Measurements from ENCODE around the gene DDX49.
A peak's percentile ranks its signal among the peaks of the same experiment; 100 is the strongest.

The DDX49 gene, protein sequence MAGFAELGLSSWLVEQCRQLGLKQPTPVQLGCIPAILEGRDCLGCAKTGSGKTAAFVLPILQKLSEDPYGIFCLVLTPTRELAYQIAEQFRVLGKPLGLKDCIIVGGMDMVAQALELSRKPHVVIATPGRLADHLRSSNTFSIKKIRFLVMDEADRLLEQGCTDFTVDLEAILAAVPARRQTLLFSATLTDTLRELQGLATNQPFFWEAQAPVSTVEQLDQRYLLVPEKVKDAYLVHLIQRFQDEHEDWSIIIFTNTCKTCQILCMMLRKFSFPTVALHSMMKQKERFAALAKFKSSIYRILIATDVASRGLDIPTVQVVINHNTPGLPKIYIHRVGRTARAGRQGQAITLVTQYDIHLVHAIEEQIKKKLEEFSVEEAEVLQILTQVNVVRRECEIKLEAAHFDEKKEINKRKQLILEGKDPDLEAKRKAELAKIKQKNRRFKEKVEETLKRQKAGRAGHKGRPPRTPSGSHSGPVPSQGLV
- 44.4 to 47.4 reads per million in 2 donors for total RNA-seq

DNA sequence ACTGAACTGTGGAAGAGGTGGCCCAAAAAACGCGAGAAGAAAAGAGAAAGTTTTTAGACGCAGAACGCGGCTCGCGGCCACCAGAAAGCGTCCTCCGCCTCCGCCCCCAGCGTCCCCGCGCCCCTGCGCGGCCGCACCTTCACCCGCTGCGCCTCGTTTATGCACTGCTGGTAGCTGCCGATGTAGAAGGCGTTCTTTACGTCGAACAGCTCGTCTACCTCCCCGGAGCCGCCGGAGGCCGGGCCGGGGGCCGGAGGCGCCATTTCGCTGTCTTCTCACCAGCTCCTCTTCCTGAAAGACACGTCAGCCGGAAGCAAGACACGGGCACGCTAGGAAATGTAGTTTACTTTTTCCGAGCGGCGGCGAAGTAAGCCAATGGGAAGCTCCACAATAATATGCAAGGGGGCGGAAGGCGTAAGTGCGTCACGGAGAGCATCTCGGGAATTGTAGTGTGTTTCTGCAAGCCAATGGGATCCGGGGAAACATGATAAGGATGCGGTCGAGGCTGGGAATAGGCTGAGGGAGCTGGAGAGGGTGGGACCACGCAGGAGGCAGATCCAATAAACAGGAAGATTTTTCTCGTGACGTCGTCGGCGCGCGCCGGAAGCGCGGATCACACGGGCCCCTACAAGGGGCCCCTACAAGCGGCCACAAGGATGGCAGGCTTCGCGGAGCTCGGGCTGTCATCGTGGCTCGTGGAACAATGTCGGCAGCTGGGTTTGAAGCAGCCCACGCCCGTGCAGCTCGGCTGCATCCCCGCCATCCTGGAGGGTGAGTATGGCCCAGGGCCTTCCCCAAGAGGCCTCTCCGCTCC, at the start of gene DDX49, which contains the start of gene COPE:
Gene DDX49 (plus strand): TSS at position 630 of the 814 bp plus-strand sequence. CDS start 27 bp downstream, at position 657.
Gene COPE (minus strand): TSS at position 302 of the 814 bp plus-strand sequence. CDS start 39 bp downstream, at position 263.
- DNase-seq = peak; percentile 96

DNA sequence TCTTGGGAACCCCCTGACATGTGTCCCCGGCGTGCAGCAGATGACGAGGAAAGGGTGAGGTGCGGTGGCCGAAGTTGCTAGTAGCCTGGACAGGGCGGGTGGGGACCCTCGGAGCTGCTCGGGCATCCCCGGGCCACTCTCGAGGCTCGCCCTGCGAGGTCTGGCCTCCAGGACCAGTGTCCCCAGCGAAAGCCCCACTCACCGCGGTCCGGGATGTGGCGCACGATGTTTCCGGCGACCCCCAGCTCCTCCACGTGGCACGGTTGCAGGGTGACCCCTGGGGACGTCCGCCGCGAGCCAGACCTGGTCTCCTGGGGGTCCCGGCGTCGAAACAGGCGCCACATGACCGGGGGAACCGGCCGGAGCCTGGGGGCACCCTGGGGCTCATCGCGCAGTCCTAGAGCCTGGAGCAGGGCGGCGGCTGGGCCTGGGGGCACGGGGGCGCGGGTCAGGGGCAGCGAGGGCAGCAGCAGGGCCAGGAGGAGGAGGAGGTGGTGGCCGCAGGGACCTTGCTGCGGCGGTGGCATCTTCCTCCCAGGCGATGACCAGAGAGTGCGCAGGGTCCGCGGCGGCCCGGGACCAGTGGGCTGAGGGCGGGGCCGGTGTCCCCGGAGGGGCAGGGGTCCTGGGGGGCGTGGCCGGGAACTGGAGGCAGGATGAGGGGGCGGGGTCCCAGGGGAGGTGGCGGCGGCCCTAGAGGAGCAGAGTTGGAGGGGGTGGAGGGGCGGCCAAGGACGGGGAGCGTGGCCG, 49.6 kb upstream of the DDX49 start:
- DNase-seq = no peak

DNA sequence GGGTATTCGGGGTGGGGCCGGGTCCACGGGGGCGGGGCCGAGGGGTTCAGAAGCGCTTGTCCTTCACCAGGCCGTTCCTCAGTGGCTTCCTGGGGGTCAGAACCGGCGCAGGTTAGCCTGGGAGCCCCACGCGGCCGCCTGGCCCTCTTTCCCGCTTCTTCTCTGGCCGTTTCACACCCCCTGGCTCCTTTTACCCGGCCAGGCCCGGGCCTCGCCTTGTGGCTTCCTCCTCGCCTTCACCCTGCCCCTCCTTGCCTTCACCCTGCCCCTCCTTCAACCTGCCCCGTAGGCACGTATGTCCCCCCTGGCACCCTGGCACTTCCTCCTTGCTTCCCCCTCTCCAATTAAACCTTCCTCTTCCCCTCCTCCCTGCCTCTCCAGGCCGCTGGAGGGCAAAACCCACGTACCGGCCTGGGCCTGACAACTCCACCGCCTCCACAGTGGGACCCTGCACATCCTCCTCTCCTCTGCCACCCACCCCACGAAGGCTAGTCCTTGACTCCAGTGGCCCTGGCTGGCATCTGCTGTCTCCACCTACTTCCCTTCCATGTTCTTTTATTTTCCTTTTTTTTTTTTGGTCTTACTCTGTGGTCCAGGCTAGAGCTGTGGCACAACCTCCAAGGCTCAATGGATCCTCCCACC, 48.9 kb upstream of the DDX49 start:
- DNase-seq = no peak

DNA sequence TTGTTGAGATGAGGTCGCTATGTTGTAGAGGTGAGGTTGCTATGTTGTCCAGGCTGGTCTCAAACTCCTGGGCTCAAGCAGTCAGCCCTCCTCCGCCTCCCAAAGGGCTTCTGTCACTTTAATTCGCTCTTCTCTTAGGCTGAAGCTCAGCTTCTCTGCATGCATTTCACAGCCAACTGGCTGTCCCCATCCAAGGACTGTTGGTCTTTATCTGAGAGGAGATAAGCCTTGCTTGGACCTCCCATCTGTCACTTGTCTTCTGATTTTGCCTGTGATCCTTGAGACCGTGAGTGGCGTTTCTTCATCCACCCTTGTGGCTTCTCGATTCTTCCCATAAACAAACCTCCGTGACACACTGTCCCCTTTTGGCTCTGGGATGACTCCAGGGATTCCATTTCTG, 48.0 kb upstream of the DDX49 start:
- DNase-seq = no peak

DNA sequence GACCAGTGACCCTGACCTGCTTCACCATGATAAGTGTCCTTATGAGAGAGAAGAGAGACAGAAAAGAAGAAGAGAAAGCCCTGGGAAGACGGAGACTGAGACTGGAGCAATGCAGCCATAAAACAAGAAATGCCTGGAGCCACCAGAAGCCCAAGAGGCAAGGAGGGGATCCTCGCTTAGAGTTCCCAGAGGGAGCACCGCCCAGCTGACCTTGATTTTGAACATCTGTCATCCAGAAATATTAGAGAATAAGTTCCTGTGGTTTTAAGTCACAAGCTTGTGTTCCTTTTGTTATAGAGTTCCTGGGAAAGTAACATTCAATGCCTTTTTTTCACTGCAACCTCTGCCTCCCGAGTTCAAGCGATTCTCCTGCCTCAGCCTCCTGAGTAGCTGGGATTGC, 43.8 kb upstream of the DDX49 start:
- no peak for DNase-seq

DNA sequence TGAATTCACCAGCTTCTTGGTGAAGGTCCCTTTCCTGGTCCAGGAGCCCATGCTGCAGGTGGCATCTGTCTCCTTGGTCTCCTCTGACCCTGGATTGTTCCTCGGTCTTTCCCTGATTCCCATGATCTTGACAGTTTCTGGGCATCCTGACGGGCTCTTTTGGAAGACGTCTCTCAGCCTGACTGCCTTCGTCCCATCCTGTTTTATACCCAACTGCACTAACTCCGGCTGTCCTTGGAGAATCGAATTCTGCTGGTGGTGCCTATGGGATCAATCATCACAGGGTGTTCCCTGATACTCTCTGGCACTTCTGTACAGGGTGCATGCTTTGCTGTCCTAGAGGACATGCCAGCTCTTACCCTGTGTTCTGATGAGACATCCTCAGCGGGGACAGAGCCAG, 42.6 kb upstream of the DDX49 start:
- DNase-seq = no peak

DNA sequence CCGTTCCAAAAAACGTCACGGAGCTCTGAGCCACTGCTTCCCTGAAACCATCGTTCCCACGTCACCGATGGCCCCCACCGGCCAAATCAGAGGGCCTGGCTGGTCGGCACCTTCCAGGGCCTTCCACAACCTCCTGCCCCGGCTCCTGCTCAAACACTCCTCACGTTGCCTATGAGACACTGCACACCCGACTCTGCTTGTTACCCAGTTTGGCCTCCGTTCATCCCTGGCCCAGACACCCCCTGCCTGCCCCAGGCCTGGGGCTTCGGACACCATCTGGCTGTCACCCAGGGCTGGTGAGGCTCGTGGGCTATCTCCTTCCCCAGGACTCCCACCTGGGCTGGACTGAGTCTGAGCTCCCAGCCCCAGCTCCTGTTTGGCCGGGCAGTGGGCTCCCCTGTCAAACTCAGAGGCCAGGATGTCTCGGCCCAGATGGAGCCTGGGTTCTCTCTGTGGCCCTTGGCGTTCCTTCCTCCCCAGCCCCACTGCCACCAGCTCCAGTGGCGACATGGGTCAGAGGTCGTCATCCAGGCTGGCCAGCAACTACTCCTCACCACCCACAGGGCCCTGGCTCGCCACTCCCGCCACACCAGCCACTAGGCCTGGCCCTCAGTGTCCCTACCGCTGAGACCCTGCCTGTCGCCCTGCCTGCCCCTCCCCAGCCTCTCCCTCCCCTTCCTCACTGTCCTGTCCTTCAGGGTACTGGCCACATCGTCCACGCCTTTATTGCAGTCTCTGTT, 41.3 kb upstream of the DDX49 start:
- no peak for DNase-seq

DNA sequence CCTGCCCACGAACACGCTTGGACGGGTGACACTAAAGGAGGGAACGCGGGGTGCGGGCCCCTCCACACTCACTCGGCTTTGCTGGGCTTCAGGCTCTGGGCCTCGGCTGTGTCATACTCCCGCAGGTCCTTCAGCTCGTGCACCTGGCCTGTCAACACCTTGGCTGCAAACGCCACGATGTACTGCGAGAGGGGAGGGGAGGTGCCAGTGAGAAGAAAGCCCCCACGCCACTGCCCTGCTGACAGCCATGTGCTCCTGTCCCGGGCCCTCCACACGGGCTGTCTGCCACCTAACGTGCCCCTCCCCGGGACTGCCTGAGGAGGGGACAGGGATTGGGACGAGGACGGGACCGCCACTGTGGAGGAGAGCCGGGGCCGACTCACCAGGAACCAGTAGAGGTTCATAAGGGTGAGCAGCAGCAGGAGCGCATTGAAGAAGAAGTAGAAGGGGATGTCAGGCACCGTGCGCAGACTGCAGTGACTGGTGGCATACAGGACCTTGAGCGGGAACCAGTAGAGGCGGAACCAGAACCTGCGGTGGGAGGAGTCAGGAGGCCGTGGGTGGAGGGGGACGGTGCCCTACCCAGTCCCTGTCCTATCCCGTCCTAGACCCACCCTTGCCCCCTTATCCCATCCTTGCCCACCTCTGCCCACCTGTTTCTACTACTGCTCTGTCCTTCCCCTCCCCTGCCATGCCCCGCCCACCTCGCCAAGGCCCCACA, 40.5 kb upstream of the DDX49 start:
- DNase-seq = no peak

DNA sequence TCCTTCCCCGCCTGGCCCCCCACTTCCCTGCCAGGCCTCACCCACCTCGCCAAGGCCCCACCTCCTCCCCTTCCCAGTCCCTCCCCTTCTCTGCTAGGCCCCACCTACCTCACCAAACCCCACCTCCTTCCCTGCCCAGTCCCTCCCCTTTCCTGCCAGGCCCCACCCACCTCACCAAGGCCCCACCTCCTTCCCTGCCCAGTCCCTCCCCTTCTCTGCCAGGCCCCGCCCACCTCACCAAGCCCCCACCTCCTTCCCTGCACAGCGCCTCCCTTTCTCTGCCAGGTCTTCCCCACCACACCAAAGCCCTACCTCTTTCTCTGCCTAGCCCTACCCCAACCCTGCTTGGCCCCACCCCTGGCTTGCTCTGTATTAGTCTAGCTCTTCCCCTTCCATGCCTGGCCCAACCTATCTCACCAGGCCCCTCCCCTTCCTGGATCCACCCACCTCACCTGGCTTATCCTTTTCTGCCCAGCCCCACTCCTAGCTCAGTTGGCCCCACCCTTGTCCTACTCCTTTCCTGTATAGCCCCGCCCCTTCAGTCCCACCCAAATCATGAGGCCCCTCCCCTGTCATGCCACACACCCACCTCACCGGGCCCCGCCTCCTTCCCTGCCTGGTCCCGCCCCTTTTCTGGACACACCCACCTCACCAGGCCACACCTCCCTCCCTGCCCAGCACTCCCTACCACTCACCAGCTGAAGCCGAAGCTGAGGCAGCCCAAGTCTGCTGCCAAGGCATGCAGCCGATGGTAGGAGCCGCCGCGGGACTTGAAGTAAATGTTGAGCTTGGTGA, 39.7 kb upstream of the DDX49 start:
- DNase-seq = no peak

DNA sequence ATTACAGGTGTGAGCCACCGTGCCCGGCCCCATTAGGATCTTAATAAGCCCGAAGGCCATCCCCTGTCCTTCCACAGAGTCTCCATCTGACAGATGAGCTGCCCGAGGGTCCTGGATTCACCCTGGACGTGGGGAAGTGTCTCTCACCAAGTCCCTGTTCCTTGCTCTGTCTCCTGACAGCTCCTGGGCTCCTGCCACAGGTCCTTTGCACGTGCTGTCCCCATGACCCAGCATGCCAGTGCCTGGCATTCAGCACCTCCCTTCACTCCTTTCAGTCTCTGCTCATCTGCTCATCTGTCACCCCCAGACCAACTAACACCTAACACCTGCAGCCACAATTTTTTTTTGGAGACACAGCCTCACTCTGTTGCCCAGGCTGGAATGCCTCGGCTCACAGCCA, 38.0 kb upstream of the DDX49 start:
- no peak for DNase-seq

DNA sequence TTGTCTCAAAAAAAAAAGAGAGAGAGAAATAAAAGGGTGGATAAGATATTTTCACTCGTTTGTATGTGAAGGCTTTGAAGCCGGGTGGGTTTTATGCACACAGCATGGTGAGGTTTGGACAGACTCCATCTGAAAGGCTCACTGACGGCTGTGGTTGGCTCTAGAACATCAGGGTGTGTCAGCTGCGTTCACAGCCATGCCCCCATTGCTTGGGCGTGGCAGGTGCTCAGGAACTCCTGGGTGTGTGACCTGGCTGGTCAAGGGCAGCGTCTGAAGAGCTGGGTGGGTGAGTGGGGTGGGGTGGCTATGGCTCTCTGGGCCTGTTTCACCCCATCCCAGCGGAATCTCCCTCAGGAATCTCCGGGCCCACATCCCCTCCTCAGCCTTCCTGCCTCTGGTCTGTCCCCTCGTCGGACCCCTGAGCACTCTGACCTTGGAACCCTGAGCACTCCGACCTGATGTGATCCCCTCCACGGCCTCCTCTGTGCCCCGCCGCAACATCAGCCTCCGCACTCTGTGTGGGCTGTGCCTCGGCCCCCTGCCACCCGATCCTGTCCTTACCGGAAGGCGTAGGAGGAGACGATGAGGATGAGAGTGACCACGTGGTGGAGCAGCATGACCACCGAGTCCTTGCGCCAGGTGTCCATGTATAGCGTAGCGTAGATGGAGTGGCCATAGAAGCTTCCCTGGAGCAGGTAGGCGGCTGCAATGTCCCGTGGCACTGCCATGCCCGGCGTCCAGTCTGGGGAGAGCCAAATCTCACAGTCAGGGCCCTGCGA, 35.8 kb upstream of the DDX49 start:
- no peak for DNase-seq

DNA sequence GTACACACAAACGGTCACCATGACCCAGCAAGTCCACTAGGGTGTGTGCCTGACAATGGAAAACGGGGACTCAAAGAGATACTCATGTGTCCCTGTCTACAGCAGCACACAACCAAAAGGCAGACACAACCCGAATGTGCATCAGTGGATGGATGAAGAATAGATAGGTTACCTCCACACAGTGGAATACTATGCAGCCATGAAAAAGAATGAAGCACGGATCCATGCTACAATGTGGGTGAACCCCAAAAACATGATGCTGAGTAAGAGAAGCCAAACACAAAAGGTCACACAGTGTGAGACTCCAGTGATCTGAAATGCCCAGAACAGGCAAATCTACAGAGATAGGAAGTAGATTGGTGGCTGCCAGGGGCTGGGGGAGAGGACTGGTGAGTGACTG, 32.5 kb upstream of the DDX49 start:
- no peak for DNase-seq

DNA sequence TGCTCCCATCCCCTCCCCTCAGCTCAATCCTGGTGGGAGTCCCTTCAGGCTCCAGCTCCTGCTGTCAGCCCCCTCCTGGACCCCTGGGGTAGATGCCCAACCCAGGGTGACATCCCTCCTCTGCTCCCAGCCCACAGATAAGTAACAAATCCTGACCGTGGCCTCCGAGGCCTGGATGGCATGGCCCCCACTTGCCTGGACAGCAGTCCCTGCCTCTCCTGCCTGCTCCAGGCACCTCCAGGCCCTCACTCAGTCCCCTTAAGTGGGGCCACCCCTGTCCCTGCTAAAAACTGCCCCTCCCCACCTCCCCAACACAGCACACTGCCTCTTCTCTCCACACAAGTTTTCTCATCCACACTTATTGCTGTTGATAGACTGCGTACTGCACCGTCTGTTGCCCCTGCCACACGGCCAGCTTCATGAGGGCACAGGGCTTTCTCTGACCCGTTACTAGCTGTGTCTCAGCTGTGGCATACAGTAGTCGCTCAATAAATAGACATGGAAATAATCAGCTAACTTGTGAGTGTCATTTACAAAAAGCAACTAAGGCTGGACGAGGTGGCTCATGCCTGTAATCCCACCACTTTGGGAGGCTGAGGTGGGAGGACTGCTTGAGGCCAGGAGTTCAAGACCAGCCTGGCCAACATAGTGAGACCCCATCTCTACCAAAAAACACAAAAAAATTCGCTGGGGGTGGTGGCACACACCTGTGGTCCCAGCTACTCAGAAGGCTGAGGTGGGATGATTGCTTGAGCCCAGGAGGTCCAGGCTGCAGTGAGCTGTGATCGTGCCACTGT, 29.4 kb upstream of the DDX49 start:
- DNase-seq = no peak

DNA sequence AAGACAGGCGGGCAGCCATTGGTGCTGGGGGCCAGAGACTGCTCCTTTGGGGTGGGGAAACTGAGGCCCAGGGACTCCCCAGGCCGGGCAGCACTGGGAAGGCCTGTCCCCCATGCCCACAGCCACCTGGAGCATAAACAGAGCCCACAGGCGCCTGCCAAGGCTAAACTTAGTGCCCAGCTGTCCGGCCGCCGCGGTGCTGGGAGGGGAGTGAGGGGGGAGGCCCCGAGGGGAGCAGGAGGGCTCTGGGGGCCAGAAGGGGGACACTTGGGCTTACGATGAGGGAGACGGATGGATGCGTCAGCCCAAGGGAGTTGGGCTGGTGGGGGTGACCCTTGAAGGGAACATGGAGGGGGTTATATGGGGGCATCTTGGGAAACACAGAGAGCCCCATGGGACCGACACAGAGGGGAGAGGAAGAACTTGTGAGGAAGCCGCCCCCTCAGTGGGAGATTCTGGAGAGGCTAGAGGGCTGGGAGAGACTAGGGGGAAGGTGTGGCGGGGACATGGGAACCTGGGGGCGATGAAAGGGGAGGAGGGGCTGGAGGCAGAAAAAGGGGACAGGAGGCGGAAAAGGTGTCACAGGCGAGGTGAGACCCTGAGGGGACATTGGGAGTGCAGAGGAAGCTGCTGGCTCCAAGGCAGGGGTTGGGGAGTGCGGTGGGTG, 25.8 kb upstream of the DDX49 start:
- DNase-seq = no peak

DNA sequence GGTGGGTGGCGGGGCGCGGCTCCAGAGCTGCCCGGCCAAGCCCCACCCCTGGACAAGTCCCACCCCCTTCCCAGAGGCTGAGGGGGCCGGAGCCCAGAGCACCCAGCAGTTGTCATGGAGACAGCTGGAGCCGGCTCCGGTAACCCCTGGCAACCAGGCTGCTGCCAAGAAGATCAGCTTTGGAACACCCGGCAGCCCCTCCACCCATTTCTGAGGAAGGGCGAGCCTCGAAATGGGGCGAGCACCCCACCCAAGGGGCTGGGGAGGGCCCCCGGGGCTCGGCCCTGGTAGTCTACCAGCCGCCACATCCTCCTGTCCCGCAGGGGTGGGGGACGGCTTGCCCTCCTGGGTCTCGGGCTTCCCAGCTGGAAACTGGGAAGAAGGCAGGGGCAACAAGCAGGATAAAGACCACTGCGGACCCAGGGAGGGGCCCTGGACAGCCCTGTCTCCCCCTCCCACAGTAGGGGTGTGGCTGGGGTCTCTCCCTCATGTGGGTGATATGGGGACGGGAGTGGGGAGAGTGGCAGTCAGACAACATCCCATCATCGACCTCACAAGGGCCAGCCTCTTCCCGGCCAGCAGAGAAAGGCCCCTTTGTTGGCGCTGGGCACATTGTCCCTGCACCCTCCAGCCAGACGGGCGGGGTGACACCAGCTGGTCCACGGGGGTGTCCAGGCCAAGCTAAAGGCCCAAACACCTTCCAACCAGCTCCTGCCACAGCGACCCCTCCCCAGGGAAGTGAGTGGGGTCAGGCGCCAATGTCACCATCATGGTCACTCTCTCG, 25.1 kb upstream of the DDX49 start:
- no peak for DNase-seq

DNA sequence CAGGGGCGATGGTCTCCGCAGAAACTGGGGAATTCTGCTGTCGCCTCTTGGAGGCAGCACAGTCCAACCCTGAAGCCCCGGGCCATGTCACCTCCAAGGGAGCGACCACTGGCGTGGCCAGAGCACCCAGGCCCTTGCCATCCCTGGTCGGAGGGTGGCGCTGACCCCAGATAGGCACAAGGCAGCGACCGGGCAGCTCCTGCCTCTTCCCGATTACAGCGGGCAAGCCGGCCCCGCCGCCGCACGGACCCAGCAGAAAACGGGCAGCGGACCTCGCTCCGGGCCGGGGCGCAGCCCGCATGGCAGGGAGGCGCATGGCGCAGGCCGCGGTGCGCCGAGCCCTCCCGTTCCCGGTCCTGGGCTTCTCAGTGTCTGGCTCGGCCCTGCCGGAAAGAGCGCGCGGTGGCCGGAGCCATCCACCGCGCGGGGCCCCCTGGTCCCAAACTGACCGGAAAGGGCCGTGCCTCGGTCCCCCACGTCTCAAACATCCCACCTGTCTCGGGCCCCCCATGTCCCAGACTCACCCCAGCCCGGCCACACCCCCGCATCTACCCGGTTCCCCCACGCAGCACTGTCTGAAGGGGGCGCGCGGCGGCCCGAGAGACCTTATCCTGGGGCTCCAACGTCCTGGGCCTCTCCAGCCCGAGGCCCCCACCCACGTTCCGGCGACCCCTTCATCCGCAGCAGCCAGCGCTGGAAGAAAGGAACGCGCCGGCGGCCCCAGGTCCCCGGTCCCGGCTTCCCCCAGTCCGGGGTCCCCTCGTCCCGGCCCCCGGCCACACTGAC, 24.3 kb upstream of the DDX49 start:
- no peak for DNase-seq
